GM18519 (cell line): ENCODE measurements around the gene C14orf180.

Experiments
- ATAC-seq: cut with Tn5 transposase; IDR thresholded peaks from one replicate; pipeline ENCODE4 v1.9.1; 2021; ENCODE audit warnings: mild to moderate bottlenecking, moderate library complexity; ENCODE audit not compliant: unreplicated experiment, low FRiP score

The C14orf180 gene

GRCh38 chr14:104549536-104550339 is 29.8 kb upstream of the C14orf180 start:
- no peak for ATAC-seq

GRCh38 chr14:104550340-104550860 is 29.2 kb upstream of the C14orf180 start:
- no peak for ATAC-seq

- ATAC-seq, result no peak
These were observed 28.5 kb upstream of the C14orf180 start for GRCh38 chr14:104550861-104551728.

DNA sequence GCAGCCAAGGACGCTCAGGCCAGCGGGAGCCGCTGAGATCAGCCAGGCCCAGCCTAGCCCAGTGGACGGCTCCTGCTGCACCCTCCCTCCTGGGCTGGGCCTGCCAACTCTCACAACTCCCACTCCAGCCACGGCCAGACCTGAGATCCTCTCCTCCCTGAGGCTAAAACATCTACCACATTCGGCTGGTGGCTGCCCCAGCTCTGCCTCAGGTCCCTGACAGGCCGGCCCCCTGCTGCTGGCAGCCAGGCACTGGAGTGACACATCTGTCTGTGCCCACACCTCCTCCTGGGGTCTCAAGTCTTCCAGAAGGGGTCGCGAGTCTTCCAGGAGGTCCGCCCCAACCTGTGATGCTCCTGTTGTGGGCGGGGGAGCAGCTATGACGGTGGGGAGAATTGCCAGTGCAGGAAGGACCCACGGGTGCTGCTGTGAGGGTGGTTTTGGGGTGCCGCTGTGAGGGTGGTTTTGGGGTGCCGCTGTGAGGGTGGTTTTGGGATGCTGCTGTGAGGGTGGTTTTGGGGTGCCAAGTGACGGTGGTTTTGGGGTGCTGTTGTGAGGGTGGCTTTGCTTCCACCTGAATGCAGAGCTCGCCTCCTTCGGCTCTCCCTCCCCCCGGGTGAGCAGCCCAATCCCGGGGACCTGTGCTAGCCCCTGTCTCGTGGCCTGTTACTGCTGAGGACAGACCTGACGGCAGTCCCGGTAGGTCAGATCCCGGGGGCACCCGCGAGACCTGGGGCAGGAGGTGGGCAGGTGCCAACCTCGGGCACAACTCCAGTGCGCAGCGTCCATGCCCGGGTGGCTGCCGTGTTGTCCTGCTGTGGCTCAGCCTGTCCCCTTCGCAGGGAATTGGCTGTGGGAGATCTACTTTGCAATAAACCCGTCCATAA is 27.5 kb upstream of the C14orf180 start:
- no peak for ATAC-seq

DNA sequence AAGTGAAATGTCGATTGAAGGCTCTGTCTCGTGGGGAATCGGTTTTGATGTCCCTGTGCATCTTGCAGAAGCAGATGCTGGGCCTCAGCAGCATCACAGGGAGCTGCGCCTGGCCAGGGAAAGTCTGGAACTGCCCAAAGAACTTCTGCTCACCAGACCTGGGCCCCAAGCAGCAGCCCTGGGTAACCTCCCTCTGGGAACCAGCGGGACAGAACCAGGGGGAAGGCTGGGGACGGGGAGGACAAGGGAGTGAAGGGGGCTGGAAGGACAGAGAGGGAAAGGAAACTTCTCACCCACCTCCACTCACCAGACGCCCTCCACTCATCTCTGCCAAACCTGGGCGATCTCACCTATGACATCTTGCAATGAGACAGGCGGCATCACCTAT is 26.8 kb upstream of the C14orf180 start:
- no peak for ATAC-seq

DNA sequence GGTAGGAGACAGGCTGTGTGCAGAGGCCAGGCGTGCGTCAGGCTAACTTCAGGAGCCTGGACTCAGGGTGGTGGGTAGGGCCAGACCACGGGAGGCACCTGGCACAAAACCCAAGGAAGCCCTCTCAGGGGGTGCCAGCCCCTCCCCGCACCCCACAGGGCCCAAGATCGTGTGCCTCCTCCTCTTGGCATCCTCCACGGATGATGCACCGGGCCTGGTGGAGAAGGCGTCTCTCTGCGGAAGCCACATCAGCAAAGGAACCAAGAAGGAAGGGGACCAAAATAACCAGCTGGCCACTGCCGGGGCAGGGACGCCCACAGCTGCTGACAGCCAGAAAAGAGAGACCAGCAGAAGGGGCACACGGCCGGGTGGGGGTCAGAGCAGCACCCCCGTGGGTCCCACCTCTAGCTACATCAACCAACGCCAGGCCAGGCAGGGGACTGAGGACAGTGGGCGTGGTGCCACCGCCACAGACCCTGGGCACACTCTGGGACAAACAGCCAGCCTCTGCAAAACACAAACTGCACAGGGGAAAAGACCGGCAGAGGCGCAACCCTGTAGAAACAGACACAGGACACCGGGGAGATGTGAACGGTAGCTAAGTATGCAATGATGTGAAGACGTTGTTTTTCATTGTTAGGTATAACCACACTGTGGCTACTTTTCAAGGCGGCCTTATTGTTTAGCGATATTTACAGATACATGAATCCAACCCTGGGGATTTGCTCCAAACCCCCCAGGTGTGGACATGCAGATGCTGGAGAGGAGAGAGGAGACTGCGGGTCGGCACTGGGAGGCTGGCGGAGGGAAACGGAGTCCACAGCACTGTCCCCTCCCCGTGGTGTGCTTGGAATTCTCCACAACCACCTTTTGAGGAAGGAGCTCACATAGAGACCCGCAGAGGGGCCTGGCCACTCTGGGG is 26.1 kb upstream of the C14orf180 start:
- no peak for ATAC-seq

DNA sequence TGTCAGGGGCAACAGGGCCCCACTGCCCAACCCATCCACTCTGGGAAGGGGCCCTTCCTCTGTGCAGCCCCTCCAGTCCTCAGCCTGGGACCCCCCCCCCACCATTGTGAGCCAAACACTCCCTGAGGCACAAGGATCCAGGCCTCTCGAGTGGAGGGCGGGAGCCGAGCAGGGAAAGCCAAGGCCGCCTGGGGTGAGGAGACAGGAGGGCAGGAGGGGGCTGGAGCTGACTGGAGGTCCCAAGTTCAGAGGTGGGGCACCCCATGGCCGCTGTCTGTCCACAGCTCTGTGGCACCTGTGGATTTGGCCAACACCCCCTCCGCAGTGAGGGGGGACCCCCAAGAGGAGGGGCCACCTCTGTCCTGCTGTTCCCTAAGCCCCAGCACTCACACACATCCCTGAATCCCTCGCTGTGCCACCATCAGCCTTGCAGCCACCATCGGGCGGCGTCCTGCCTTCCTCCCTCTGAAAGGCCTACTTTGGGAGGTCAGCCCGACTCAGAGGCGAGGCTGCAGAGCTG is 25.4 kb upstream of the C14orf180 start:
- ATAC-seq, result no peak

DNA sequence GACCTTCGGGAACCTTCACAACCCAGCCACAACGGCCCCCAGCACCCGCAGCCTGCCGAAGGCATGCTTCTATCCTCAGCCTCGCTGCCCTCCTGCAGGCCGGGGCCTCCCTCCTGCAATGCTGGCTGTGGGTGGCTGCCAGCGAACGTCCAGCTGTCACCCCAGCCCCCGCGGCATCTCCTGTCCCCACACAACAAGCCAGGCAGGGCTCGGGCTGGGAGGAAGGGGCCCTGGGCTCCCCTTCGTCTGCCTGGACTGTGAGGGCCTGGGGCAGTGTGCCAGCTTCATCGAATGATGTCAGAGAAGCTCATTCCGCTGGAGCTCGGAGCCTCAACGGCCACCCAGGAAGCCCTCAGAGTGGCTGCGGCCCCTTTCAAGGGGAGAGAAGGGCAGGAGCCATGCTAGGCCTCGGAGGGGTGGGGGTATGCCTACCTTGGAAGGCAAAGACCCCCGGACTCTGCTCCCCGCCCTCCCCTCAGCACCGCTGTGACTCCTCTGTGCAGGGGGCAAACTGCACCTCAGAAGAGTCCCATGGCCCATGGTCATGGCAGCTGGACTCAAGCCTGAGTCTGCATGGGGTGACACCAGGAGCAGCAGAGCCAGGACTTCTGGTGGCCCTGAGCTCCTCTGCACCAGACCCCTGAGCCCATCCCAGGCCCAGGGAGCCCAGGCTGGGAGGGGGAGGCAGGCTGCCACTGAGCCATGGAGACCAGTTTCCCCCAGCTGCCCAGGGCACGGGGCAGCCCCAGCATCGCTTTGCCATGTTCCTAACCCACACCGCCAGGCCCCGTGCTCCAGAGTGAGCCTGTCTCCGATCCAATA is 24.7 kb upstream of the C14orf180 start:
- no peak for ATAC-seq

DNA sequence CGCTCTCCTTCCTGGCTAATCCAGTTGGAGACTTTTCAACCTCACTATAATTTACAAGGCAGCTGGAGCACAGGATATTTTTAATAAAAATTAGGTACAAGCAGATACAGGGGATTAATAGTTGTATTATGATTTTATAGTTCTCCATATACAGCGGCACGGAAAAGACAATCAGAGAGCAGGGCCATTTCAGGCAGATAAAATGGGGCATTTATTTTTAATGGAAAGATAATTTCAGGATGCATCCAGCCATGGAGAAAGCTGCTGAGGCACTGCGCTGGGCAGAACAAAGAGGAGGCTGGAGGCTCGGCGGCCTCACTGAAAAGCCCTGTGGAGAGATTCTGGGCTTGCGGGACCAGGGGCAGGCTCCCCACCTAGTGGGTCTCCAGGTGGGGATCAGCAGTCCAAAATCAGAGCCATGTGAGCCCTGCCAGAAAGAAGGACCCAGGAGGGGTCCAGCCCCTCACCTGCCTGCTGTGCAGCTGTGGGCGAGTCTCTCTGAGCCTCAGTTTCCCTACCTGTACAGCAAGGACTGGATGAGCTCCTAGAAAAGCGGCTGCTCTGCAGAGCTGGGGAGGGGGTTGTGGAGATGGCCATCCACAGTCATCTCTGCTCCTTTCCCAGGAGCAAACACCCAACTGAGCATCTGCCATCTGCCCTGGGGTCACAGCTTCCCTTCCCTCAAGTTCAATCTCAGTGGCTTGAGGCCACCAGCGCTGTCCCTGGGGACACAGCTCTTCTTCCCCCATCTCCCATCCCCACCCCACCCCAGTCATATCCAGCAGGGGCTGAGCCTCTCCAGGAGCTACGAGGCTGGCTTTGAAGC is 23.9 kb upstream of the C14orf180 start:
- ATAC-seq, result no peak

DNA sequence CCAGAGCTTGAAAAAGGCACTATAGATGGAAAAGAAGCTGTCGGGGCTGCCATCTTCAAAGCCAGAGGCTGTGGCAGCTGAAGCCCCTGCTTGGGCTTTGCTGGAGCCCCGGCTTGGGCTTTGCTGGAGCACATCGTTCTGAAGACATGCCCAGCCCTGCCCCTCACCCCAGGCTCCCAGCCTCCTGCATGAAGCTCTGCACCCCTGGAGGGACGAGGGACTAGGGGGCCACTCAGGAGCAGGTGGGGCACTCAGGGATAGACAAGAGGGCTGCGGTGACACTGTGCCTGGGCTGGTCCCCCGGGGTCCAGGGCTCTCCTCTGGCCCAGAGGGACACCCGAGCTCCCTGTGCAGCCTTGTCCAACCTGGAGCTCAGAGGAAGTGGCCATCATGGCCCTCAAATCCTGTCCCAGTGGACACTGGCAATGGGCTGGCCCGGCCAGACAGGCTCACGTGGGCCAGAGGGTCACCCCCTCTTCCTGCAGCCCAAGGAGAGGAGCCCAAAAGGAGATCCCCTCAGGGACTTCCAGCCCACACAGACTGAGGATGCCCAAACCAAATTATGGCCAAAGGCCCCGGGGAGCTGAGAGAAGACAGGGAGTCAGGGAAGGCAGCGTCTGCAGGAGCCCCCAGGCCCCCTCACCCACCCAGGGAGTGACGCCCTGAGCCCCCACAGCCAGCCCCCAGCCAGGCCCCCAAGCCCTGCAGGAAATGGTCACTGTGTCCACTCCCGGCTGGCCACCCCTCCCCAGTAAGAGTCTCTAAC is 23.1 kb upstream of the C14orf180 start:
- no peak for ATAC-seq

GRCh38 chr14:104557086-104557485 is 22.5 kb upstream of the C14orf180 start:
- no peak for ATAC-seq

GRCh38 chr14:104557766-104558165 is 21.8 kb upstream of the C14orf180 start:
- no peak for ATAC-seq

- ATAC-seq, result no peak
These were observed 21.1 kb upstream of the C14orf180 start for GRCh38 chr14:104558231-104559027.

DNA sequence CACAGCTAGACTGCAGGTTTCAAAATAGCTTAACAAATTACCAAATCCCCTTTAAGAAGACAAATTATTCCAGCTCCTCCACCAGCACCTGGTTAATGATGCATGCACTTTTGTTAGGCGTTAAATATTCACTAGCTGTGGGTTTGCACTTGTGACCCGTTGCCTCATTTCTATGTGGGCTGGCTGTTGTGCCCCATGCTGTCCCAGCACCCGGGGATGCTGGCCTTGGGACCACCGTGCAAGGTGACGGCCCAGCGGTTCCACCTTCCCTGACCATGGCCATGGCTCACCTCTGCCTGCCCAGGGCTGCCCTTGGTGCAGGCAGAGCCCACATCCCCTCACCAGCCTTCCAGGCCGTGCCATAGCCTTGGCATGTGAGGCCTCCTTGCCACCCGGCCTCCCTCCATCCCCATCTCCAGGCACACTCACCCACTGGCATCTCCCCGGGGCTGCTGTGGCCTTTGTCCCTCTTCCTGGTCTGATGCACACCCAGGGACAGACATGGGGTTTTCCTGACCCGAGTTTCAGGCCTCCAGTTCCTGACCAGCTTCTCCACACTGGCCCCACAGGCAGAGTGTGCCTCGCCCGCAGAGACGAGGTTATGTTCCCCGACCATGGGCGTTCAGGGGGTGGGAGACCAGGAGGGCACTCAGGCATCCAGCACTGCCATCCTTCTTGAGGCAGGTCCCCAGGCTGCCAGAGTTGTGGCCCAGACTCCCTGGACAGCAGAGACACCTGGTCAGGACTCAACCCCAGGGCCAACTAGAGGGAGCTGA is 20.3 kb upstream of the C14orf180 start:
- ATAC-seq, result no peak
